HG03442 (cell line): ENCODE measurements around the gene ZBBX.
"Not testable (repeated sequence)": the region's sequence is repeated elsewhere in the genome, so short reads cannot be mapped to it uniquely, and the experiment has no call there.

Experiments used
- ATAC-seq: cut with Tn5 transposase; IDR thresholded peaks from one replicate; pipeline ENCODE4 v1.9.1; 2021; ENCODE audit warnings: mild to moderate bottlenecking, moderate library complexity; ENCODE audit not compliant: unreplicated experiment

ZBBX gene, protein sequence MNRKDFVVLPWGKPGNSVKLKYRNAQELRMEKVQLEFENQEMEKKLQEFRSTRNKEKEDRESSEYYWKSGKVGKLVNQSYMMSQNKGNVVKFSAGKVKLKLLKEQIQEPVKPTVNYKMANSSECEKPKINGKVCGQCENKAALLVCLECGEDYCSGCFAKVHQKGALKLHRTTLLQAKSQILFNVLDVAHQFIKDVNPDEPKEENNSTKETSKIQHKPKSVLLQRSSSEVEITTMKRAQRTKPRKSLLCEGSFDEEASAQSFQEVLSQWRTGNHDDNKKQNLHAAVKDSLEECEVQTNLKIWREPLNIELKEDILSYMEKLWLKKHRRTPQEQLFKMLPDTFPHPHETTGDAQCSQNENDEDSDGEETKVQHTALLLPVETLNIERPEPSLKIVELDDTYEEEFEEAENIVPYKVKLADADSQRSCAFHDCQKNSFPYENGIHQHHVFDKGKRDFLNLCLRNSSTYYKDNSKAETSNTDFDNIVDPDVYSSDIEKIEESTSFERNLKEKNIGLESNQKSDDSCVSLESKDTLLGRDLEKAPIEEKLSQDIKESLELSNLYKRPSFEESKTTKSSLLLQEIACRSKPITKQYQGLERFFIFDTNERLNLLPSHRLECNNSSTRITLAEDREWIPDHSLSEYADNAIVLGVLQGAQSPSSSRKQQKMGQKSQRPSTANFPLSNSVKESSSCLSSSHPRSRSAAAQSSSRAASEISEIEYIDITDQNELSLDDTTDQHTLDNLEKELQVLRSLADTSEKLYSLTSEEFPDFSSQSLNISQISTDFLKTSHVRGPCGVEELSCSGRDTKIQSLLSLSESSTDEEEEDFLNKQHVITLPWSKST

DNA sequence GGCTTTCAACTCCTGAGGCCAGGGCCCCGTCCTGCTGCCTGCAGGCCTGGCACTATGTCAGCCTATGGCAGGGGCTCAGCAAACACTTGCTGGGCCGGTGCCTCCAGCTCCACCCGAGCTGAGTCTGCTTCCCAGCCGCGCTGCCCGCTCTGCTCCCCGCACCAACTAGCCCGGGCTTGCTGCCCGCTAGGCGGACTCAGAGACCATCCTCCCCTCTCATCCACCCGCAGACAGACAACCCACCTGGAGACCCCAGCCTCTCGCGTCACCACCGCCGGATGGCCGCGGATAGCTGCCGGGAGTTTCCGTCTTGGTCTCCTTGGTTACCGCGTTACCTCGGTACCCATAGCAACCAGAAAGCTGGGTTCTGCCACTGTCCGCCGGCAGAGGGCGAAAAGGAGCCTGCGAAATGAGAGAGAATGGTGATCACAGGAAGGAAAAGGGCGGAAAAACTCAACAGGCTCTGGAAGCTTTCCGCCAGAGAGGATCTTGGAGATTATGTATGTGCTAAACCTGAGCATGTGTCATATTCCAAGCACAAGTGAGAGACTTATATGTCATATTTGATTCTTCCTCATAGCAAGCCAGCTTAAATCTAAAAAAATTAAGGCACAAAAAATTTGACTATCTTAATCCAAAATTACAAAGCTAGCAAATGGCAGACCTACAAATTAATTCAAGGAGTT is at the start of gene ZBBX:
ZBBX (minus strand) TSS at position 294 of the 686 bp plus-strand sequence. CDS start 7,396 bp downstream, outside the sequence.
- ATAC-seq: peak; percentile 100

DNA sequence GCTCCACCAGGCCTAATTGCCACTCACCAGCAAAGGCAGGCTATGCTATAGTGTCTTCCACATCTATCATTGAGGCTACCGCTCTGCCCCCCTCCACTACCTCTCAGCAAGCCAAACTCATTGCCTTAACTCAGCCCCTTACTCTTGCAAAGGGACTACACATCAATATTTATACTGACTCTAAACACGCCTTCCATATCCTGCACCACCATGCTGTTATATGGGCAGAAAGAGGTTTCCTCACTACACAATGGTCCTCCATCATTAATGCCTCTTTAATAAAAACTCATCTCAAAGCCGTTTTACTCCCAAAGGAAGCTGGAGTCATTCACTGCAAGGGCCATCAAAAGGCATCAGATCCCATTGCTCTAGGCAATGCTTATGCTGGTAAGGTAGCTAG is 46.9 kb upstream of the ZBBX start:
- not testable (repeated sequence) for ATAC-seq

DNA sequence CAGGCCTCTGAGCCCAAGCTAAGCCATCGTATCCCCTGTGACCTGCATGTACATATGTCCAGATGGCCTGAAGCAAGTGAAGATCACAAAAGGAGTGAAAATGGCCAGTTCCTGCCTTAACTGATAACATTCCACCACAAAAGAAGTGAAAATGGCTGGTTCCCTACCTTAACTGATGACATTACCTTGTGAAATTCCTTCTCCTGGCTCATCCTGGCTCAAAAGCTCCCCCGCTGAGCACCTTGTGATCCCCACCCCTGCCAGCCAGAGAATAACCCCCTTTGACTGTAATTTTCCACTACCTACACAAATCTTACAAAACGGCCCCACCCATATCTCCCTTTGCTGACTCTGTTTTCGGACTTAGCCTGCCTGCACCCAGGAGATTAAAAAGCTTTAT is 42.3 kb upstream of the ZBBX start:
- not testable (repeated sequence) for ATAC-seq

DNA sequence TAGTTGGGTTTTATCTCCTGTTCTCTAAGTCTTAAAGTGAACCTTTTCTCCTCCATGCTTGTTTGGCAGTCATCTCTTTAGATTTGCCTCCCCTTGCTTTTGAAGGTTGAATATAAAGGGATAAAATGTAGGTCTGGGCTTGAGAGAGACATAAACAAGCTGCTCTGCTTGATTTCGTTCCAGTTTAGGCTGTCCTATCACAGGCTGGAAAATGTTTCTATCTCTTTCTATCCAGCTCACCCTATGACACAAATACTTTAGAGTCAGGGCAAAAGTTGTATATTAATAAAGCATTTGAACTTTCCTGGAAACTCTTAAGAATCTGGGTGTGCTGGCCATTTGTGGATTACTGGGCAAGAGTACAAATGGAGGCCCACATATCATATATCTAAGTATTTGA is 29.5 kb upstream of the ZBBX start:
- no peak for ATAC-seq

DNA sequence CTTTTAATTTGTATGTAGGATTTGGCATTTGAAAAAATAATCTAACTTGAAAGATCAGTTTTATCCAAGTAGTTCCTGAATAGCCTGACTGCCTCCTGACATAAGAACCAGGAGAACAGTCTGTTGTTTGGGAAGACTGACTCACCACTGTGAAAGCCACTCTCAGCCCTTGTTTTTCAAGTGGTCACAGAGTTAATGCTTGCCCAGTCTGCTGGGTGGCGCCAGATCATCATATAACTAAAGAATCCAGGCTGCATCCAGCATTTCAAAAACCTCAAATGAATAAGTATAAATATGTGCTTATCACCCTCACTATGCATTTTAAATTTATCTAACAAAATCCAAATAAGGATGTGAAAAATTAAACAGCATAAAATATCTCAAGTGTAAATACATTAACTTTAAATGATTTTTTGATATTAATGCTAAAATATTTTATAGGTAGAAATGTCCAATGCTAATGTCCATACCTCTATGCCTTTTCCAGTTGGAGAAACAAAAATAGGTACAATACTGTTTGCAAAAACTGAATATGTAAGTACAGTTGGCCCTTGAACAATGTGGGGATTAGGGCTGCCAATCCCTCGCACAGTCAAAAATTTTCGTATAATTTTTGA is 26.9 kb upstream of the ZBBX start:
- ATAC-seq: peak; percentile 56

DNA sequence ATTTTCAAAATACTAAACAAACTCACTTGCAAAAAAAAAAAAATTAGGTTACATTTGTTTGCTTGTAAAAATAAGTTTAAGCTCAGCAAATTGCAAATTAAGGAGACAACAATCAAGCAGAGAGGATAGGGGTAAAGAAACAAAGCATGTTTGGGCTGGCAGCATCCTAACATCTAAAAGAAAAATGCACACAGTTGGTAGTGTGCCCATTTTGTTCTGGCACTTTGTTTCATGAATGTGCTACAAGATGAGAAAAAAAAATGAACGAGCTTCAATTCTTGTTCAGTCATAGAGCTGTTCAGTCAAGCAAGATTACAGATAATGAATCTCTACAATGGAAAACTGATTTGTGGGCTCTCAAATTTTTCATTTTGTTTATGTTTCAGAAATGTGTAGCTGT is 17.7 kb upstream of the ZBBX start:
- no peak for ATAC-seq

DNA sequence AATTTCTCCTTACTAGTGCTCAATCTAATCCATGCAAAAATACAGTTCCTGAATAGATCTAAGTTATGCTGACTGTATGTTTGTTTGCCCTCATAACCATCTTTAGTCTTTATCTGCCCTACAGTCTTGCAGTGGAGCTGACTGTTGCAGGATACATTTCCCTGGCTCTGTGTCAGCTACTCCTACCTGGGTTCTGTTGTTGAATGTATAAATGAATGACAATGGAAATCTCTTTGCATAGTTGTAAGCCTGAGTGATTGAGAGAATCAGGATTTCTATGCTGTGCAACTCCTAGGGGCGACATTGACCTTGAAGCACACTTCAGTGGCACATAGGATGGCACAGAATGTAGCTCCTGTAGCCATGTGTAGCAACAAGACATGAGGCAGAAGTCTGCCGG is 16.0 kb upstream of the ZBBX start:
- no peak for ATAC-seq

DNA sequence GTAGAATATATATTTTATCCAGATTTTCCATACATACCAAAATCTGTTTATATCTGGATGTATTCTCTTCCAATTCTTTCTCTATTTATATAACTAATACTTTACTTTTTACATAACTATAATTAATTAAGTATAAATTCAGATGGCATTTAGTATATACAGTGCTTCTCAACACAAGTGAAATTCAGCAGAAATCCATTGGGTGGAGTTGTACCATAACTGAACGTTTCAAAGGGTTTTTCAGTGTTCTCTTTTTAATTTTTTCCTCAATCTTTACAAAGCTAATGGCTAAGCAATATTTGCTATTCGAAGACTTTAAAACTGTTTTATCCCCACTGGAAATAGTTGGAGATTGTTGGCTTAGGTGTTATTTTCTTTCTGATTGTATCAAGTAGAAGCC is 13.9 kb upstream of the ZBBX start:
- no peak for ATAC-seq

DNA sequence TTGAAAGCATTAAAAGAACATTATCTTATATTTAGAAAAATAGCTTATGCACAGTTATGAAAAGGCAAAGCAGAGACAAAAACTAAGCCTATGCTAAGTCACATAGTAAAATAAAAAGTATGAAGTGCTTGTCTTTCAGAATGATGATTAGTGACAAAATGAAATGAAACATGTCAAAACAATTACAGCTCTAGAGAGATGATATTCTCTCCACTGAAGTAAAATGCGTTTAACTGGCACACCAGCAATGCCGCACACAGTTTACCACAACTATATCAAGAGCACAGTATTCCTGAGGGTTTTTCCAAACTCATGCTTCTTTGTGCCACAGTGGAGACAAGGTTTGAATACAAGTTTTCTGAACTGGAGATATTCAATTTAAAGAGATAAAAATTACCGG is 2.1 kb upstream of the ZBBX start:
- ATAC-seq: no peak

DNA sequence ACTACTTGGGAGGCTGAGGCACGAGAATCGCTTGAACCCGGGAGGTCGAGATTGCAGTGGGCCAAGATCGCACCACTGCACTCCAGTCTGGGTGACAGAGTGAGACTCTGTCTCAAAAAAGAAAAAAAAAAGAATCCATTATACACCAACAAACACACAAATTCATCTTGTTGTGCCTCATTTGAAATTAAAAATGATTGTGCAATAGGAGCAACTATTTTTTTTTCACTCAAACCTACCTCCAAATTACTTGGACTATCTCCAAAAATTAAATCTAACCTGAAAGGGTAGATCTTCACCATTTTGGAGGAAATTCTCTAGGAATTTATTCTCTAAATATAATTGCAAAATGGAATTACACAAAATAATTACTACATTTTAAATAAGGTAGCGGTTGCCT is 4.6 kb downstream of the ZBBX start:
- ATAC-seq: no peak

DNA sequence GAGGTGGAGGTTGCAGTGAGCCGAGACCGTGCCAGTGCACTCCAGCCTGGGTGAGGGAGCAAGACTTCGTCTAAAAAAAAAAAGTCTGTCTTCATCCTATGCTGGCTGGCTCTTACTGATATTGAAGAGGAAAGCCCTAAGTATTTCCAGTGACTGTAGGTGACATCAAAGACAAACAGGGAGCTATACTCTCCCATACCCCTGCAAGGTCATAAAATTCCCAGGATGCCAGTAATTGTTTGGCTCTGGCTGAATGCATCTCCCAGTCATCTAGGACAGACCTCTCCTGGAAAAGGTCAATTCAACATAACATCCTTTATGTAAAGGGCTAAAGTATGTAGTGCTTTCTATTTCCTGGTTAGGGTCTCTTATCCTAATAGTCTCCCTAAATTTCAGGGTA is 8.0 kb downstream of the ZBBX start:
- no peak for ATAC-seq

DNA sequence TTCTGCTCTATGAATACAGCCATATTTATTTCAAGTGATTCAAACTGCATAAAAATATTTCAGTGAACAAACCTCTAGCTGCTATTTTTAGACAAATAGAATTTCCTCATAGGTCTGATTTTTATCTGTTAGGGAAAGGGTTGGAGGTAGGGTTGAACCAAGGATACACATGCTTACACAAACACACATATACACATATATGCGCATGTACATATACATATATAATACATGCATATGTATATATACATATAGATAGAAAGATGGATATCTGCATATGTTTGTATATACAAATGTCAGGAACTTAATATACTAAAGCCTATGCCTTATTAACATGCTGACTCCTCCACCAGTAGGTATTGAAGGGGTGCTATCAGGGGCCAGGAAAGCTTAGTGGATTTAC is 18.1 kb downstream of the ZBBX start:
- no peak for ATAC-seq

DNA sequence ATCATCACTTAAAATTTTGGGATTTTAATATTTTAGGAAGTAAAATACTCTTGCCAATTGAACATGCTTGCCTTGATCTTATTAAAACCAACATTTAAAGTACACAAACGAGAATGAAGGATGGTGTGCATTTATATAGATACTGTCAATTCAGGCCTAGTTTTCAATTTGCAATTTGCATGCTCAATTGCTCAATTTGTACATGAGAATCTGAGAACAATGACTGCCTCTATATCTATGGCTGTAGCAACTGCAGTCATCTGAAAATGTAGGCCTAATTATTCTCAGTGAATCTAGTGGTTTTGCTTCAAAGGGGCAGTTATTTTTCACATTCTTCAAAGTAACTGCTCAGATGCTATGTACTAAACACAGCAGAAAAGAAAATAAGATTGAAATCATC is 18.8 kb downstream of the ZBBX start:
- ATAC-seq: no peak

DNA sequence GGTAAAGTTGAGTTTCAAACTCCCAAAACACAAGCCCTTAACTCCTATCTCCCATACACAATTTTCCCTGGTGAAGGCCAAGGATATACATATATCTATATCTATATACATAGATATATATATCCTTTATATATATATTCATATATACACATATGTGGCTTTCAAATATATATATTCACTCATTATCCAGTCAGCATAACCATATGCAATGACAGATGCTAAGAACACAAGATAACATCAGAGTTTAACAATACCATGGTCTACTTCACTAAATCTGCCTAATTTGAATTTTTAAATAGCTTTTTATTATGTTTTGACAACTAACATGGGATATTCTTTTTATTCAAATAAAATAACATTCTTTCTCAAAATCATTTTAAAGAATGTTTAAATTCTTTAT is 24.7 kb downstream of the ZBBX start:
- no peak for ATAC-seq

DNA sequence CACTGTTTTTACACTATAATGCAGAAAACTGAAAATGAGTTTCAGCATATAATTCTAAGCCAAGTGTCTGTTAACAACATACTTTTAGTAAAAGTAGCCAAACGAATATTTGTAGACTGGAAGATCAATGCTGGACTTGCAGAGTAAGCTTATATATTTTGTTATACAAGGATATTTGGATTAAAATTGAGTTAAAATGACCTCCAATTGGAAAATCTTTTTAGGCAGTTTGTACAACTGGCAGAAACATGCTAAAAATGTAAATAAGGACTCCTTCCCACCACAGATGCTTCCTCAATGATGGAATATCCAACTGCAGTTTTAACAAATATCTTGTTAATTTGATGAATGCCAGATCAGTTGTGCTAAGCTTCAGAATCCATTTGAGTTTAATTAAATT is 25.3 kb downstream of the ZBBX start:
- no peak for ATAC-seq

DNA sequence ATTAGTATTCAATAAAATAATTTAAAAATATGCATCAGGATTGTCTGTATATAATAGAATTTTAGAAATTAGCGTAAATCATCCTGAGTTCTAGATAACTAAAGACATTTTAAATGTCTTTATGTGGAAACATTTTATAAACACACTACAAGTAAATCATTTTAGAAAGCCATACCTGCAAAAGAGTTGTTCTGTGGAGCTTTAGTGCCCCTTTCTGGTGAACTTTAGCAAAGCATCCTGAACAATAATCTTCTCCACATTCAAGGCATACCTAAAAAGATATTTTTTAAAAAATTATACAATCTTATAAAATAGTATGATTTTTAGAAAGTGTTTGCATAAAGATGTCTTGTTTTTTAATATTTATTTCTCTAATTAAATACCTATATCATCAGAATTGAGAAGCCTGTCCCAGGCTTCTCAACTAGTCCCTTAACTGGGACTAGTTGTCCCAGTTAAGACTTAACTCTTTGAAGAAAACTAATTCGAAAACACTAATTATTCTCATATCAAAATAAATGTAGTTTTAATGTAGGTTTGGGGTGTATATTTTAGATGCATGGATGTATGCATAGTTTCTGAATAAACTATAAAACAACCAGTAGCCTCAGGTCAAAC is 29.7 kb downstream of the ZBBX start:
- ATAC-seq: no peak

DNA sequence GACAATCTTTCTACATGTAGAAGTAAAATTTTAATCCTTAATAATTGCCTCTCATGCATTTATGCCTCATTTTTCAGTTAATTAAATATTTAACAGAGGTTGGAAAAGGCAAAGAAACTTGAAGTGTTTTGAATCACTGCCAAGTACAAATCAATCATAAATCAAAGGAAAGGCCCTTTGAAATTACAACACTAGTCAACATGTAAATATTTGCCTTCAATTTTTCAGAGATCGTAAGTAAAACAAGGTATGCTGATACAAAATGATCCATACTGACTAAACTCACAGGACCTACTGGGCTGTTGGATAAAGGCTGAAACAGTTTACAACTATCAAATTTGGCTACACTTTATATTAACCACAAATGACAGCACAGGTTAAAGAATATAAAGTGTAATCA is 33.9 kb downstream of the ZBBX start:
- no peak for ATAC-seq

DNA sequence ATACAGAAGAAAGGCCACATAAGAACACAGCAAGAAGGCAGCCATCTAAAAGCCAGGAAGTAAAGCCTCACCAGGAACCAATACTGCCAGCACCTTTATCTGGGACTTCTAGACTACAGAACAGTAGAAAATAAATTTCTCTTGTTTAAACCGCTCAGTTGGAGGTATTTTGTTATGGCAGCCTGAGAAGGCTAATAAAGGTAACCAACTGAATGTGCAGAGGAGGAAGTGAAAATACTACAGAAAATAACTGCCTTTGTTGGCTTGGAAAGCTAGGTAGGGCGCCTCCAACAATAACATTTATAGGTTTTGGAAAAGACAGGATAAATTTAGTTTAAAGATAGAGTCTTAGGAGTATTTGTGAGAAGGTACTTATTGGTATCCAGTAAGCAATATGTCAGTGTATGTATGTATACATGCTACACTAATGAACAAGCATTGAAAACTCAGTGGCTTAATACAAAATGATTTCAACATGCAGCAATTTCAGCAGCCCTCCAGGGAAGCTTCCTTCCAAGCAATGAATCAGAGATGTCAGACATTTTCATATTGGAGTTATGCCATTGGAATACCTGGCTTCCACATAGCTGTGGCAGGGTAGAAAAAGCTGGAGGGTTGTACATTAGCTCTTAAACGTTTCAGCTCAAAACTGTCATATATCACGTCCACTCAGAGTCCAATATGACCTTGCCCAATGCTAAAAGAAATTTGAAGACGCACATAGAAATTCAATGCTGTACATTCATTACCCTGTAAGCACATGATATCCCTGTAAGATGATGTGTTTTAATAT is 48.9 kb downstream of the ZBBX start:
- ATAC-seq: no peak

DNA sequence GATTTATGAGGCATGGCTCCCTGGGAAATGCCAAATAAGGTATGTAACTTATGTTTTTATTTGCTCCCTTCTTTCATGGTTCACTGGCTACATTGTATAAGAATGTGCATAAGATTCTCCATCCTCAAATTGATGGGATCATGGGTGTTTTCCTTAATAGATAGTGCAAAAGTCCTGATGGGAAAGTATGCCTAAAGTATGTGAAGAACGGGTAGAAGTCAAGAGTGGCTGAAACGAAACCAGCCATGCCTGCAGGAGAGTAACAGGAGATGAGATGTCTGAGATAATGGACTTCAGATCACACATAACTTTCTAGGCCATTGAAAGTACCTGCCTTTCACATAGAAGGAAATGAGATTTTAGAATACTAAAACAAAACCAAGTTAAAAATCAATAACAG is 56.5 kb downstream of the ZBBX start:
- ATAC-seq: no peak
